ENCODE data around the gene MEIOSIN.
"Not testable (repeated sequence)": the region's sequence is repeated elsewhere in the genome, so short reads cannot be mapped to it uniquely, and the experiment has no call there.

MEIOSIN gene

DNA sequence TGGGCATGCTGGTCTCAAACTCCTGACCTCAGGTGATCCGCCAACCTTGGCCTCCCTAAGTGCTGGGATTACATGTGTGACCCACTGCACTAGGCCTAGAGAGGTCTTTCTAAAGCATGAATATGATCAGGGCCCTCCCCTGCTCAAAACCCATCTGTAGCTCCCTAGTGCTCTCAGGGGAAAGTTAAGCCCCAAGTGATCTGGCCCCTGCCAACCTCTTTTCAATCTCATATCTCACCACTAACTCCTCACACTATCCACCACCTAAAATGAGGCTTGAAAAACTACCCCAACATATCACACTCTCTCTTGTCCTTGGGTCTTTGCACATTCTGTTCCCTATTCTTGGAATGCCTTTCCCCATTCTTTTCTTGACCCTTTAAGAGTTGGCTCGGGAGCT lies 61.4 kb downstream of the MEIOSIN start:
- no peak overlapping the region for H3K27ac ChIP-seq

DNA sequence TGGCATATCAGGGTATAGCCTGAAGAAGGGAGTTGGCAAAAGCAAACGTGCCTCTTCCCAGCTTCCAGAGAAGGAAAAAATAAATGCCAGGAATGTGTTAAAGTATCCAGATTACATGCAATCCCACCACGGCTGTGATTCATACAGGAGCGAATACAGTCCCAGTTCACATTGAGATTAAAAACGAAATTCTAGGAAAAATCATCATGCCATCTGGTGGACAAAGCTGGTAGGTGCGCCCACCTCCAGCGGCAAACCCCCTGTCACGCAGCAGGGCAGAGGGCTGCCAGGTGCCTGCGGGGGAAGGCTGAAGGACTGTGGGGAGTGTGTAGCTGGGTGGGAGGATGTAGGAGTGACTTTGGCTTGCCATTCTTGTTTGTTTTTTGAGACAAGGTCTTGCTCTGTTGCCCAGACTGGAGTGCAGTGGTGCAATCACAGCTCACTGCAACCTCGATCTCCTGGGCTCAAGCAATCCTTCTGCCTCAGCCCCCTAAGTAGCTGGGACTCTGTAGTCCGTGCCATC lies 65.8 kb downstream of the MEIOSIN start:
- DNase-seq (ENCODE audit: low spot score): no peak
- no peak overlapping the region for H3K4me3 ChIP-seq
- H3K27ac ChIP-seq: peak overlapping the region in 1 of 2 donors; percentile 63
- TF ChIP-seq CTCF (IDR thresholded peaks at IDR 0.05): peak; percentile 86

More for the DNA sequence above, 61.4 kb downstream of the MEIOSIN start:
- TF ChIP-seq CTCF (IDR thresholded peaks at IDR 0.05): no peak
- DNase-seq (ENCODE audit: low spot score): no peak
- H3K4me3 ChIP-seq: no peak overlapping the region

DNA sequence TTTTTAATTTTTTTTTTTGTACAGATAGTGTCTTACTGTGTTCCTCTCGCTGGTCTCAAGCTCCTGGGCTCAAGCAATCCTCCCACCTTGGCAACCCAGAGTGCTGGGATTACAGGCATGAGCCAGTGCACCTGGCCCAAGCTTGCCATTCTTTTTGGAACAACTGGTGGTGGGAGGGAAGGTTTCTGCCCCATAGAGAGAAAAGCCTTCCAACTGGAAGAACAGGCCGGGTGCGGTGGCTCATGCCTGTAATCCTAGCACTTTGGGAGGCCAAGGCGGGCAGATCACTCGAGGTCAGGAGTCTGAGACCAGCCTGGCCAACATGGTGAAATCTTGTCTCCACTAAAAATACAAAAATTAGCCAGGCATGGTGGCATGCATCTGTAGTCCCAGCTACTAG lies 66.3 kb downstream of the MEIOSIN start:
- not testable (repeated sequence) for H3K4me3 ChIP-seq; DNase-seq (ENCODE audit: low spot score); H3K27ac ChIP-seq

DNA sequence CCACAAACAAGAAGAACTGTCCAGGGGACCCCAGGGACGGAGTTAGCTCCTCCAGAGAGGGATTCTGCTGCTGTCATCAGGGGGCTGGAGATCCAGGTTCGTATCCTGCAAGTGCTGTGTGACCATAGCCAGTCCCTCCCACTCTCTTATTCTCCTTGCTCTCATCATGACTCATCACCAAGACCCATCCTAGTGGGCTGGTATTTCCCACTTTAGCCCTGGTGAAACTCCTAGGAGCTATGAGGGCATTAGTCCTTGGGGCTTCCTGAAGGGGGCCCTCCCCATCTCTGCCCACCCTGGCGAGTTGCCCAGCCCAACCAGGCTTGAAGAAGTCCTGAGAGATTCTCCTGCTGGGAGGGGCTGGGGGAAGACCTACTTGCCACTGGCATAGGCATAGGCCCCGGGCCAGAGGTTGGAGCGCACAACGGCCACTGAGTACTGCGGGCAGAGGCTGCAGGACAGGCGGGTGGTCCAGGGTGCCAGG lies 66.9 kb downstream of the MEIOSIN start:
- Histone ChIP-seq H3K4me3 (no peak overlapping the region), H3K27ac (no peak overlapping the region)
- DNase-seq (ENCODE audit: low spot score): no peak
- TF ChIP-seq CTCF (IDR thresholded peaks at IDR 0.05): no peak

DNA sequence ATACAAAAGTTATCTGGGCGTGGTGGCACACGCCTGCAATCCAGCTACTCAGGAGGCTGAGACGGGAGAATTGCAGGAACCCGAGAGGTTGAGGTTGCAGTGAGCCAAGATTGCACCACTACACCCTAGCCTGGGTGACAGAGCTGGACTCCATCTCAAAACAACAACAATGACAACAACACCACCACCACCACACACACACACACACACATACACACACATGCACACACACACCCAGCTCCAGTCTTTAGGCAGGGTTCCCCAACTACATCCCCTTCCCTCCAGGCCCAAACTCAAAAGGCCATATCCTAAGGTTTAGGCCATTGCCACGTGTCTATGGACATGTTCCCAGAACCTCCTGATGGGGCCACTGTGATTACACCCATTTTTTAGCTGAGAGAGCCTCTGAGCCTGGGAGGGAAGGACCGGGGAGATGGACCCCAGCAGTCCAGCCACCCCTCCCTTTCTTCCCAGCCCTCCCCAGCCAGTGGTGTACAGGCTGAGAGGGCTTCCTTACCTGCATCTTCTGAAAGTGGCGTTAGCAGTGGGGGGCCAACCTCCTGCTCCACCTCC lies 68.5 kb downstream of the MEIOSIN start:
- Histone ChIP-seq H3K27ac (no peak overlapping the region), H3K4me3 (no peak overlapping the region)
- DNase-seq (ENCODE audit: low spot score): no peak
- TF ChIP-seq CTCF (IDR thresholded peaks at IDR 0.05): no peak

DNA sequence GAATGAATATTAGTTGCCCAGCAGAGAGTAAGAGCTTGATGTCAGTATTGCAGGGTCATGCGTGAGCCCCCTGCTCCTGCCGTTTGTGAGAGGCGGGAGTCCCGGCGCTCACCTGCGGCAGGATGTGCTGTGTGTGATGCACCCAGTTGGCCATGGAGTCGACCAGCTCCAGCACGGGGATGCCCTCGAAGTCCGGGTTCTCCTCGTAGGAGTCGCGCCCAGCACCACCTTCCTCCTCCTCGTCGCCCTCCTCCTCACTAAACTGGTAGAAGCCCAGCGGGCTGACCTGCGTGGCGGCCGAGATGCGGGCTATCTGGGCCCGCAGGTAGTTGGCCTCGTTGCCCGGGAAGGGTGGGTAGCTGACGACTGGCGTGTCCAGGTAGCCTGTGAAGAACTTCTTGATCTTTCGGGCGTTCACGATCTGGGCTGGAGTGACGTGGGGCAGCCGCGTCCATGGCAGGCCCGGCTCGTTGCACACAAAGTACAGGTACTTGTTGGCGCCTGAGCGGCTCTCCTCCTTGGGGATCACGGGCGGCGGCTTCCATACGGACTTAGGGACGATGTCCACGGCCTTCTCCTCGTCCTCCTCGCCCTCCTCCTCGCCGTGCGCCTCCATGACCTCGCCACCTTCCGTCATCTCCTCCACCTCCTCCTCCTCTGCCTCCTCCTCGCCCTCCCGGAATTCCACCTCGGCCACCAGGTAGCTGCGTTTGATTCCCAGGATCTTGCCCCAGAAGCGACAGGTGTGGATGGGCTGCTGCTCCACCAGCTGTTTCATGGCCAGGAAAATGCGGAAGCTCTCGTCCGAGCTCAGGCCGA lies 71.1 kb downstream of the MEIOSIN start:
- H3K4me3 ChIP-seq: no peak overlapping the region

DNA sequence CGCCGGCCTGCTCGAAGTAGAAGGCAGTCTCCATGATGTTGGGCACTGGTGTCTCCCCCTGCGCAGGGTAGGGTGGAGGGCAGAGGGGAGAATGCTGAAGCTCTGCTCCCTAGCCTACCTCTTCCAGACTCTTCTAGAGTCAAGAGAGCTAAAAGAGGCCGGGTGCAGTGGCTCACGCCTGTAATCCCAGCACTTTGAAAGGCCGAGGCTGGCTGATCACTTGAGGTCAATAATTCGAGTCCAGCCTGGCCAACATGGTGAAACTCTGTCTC lies 71.7 kb downstream of the MEIOSIN start:
- Histone ChIP-seq H3K27ac (no peak overlapping the region), H3K4me3 (no peak overlapping the region)
- no peak for TF ChIP-seq CTCF (IDR thresholded peaks at IDR 0.05)
- no peak for DNase-seq (ENCODE audit: low spot score)

More for the DNA sequence above, 71.1 kb downstream of the MEIOSIN start:
- no peak overlapping the region for H3K27ac ChIP-seq
- DNase-seq (ENCODE audit: low spot score): no peak
- no peak for TF ChIP-seq CTCF (IDR thresholded peaks at IDR 0.05)

All from coronary artery (tissue), 2 donors.